HepG2 (cell line): ENCODE results near the gene EDC3. TPM values are rescaled to one million over a fixed set of nuclear protein-coding genes. Genes with fewer than 3 reads are reported as not detected.

Experiments
- FOXJ3 ChIP-seq: sonication (generic); formaldehyde crosslinking; IDR thresholded peaks from 2 replicates; pipeline ENCODE4 v1.4.0; 2020; ENCODE audit warnings: missing genetic modification reagents, mild to moderate bottlenecking, borderline replicate concordance
- HES4 ChIP-seq: sonication (generic); formaldehyde crosslinking; IDR thresholded peaks from 2 replicates; pipeline ENCODE4 v1.9.0; 2021; ENCODE audit warnings: mild to moderate bottlenecking, missing genetic modification reagents, borderline replicate concordance
- KLF16 ChIP-seq, 2 experiments: sonication (generic) in 1 of 2; formaldehyde crosslinking in 1 of 2; IDR thresholded peaks; 2 replicates each; pipeline versions ENCODE4 v1.6.1 to v1.8.0; 2016 to 2023; ENCODE audit warnings: missing genetic modification reagents in 2 of 2, missing compliant biosample characterization in 1 of 2
- MYC ChIP-seq: sonication (generic); formaldehyde crosslinking; IDR thresholded peaks from 2 replicates; pipeline ENCODE4 v1.9.0; 2021; ENCODE audit warnings: missing genetic modification reagents, borderline replicate concordance
- NR3C1 ChIP-seq: sonication (generic); formaldehyde crosslinking; IDR thresholded peaks from 2 replicates; pipeline ENCODE4 v1.4.0; 2020; ENCODE audit warnings: missing genetic modification reagents
- PHF8 ChIP-seq: sonication (generic); formaldehyde crosslinking; IDR thresholded peaks from 2 replicates; pipeline ENCODE4 v1.5.0; 2020; ENCODE audit warnings: missing genetic modification reagents
- SSRP1 ChIP-seq: IDR thresholded peaks from 2 replicates; pipeline ENCODE4 v1.6.1; 2016; ENCODE audit warnings: control low read depth
- STAT6 ChIP-seq: sonication (generic); formaldehyde crosslinking; IDR thresholded peaks from 2 replicates; pipeline ENCODE4 v1.4.0; 2020; ENCODE audit warnings: missing genetic modification reagents, mild to moderate bottlenecking, borderline replicate concordance
- U2AF2 ChIP-seq: fragments of 200-400 bp; formaldehyde crosslinking; IDR thresholded peaks from 2 replicates; pipeline ENCODE4 v1.6.1; 2017; ENCODE audit warnings: low read depth, mild to moderate bottlenecking, low read length
- ZNF205 ChIP-seq: IDR thresholded peaks from 2 replicates; pipeline ENCODE4 v1.6.1; 2018; ENCODE audit warnings: missing biosample characterization, missing genetic modification reagents
- polyA plus RNA-seq, 8 experiments: library from polyadenylated mRNA; depleted of rRNA in 3 of 8; stranded (reverse) in 7 of 8; unstranded in 1 of 8; fragments of >200 nt; fragmentation: Illumina TruSeq in 4 of 8; extraction: Trizol in 4 of 8; gene quantifications; 2 replicates each; pipeline versions ENCODE4 v1.2.1 to v1.2.3, GENCODE V29; 2011 to 2016; ENCODE audit warnings: low read depth in 4 of 8, missing spikeins in 1 of 8, mixed read lengths in 1 of 8; ENCODE audit not compliant: insufficient read depth in 1 of 8
- total RNA-seq, 5 experiments: library from RNA; depleted of rRNA; stranded (reverse); fragments of >200 nt; fragmentation: Illumina TruSeq; extraction: Trizol; gene quantifications; 2 replicates each; pipeline ENCODE4 v1.2.3, GENCODE V29; 2016; ENCODE audit warnings: low read depth in 1 of 5
- TF ChIP-seq, protein P1 (sequence below), 2 experiments: fragments of 450-650 bp in 1 of 2; sonication (generic) in 1 of 2; formaldehyde crosslinking in 1 of 2; IDR thresholded peaks; 2 replicates each; pipeline versions ENCODE4 v1.6.1 to v1.8.0; 2016 to 2022; ENCODE audit warnings: antibody characterized with exemption in 1 of 2, mild to moderate bottlenecking in 1 of 2, missing genetic modification reagents in 1 of 2
- TF ChIP-seq, protein P2 (sequence below): sonication (generic); formaldehyde crosslinking; IDR thresholded peaks from 2 replicates; pipeline ENCODE4 v1.4.0; 2020; ENCODE audit warnings: mild to moderate bottlenecking, low read depth, missing genetic modification reagents
- TF ChIP-seq, protein P3 (sequence below): sonication (generic); formaldehyde crosslinking; IDR thresholded peaks from 2 replicates; pipeline ENCODE4 v1.4.0; 2020; ENCODE audit warnings: missing genetic modification reagents; ENCODE audit errors: not compliant biosample characterization

Gene EDC3
- total and polyA plus RNA-seq, 2 of the 13 experiments (the other 11 are each of a cell fraction or from before 2014, with no cell fraction given): 17.4 to 32.0 TPM

GRCh38 chr15:74598126-74598842 is 97.5 kb downstream of the EDC3 start (continued):
- TF ChIP-seq, protein P1, sequence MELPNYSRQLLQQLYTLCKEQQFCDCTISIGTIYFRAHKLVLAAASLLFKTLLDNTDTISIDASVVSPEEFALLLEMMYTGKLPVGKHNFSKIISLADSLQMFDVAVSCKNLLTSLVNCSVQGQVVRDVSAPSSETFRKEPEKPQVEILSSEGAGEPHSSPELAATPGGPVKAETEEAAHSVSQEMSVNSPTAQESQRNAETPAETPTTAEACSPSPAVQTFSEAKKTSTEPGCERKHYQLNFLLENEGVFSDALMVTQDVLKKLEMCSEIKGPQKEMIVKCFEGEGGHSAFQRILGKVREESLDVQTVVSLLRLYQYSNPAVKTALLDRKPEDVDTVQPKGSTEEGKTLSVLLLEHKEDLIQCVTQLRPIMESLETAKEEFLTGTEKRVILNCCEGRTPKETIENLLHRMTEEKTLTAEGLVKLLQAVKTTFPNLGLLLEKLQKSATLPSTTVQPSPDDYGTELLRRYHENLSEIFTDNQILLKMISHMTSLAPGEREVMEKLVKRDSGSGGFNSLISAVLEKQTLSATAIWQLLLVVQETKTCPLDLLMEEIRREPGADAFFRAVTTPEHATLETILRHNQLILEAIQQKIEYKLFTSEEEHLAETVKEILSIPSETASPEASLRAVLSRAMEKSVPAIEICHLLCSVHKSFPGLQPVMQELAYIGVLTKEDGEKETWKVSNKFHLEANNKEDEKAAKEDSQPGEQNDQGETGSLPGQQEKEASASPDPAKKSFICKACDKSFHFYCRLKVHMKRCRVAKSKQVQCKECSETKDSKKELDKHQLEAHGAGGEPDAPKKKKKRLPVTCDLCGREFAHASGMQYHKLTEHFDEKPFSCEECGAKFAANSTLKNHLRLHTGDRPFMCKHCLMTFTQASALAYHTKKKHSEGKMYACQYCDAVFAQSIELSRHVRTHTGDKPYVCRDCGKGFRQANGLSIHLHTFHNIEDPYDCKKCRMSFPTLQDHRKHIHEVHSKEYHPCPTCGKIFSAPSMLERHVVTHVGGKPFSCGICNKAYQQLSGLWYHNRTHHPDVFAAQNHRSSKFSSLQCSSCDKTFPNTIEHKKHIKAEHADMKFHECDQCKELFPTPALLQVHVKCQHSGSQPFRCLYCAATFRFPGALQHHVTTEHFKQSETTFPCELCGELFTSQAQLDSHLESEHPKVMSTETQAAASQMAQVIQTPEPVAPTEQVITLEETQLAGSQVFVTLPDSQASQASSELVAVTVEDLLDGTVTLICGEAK (IDR thresholded peaks at IDR 0.05): no peak
- TF ChIP-seq, protein P1 (CRISPR knock-in tag; IDR thresholded peaks at IDR 0.05): no peak
- TF ChIP-seq, protein P2, sequence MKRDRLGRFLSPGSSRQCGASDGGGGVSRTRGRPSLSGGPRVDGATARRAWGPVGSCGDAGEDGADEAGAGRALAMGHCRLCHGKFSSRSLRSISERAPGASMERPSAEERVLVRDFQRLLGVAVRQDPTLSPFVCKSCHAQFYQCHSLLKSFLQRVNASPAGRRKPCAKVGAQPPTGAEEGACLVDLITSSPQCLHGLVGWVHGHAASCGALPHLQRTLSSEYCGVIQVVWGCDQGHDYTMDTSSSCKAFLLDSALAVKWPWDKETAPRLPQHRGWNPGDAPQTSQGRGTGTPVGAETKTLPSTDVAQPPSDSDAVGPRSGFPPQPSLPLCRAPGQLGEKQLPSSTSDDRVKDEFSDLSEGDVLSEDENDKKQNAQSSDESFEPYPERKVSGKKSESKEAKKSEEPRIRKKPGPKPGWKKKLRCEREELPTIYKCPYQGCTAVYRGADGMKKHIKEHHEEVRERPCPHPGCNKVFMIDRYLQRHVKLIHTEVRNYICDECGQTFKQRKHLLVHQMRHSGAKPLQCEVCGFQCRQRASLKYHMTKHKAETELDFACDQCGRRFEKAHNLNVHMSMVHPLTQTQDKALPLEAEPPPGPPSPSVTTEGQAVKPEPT (CRISPR knock-in tag): 0 out of 2 replicates have a peak, but pooled peaks have one; percentile 75
- no peak for TF ChIP-seq SSRP1
- TF ChIP-seq FOXJ3 (CRISPR knock-in tag): no peak
- TF ChIP-seq PHF8: peak; percentile 81
- 0 out of 2 replicates have a peak, but pooled peaks have one; percentile 47 for TF ChIP-seq U2AF2
- no peak for TF ChIP-seq HES4
- peak; percentile 52; the same call in 1 of the 2 replicates for TF ChIP-seq MYC (CRISPR knock-in tag)
- TF ChIP-seq STAT6: no peak
- no peak for TF ChIP-seq NR3C1 (CRISPR knock-in tag)
- TF ChIP-seq, protein P3, sequence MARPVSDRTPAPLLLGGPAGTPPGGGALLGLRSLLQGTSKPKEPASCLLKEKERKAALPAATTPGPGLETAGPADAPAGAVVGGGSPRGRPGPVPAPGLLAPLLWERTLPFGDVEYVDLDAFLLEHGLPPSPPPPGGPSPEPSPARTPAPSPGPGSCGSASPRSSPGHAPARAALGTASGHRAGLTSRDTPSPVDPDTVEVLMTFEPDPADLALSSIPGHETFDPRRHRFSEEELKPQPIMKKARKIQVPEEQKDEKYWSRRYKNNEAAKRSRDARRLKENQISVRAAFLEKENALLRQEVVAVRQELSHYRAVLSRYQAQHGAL (CRISPR knock-in tag): no peak
- no peak for TF ChIP-seq ZNF205
- peak in 1 of 2 experiments; percentile 67; a peak in 1 of 4 replicates for TF ChIP-seq KLF16 (CRISPR knock-in tag; IDR thresholded peaks at IDR 0.05)
